KMS-11 (cell line): ENCODE data around the gene DISC1.

Experiments
- H2AFZ ChIP-seq: fragments of 200-600 bp; sonication (generic); 2 replicates; pipeline ENCODE4 v1.6.1; 2016; ENCODE audit warnings: antibody characterized with exemption, mixed run types, low read depth
- H3K27ac ChIP-seq: fragments of 200-600 bp; sonication (generic); 2 replicates; pipeline ENCODE4 v1.6.1; 2016; ENCODE audit warnings: mild to moderate bottlenecking, mixed run types
- H3K27me3 ChIP-seq: fragments of 200-600 bp; sonication (generic); 2 replicates; pipeline ENCODE4 v1.6.1; 2017; ENCODE audit warnings: mild to moderate bottlenecking, low read depth, mixed run types, moderate library complexity; ENCODE audit not compliant: insufficient read depth
- H3K36me3 ChIP-seq: fragments of 200-600 bp; sonication (generic); 2 replicates; pipeline ENCODE4 v1.6.1; 2017; ENCODE audit warnings: mild to moderate bottlenecking, mixed run types; ENCODE audit not compliant: insufficient read depth
- H3K4me1 ChIP-seq: fragments of 200-600 bp; sonication (generic); 2 replicates; pipeline ENCODE4 v1.6.1; 2016; ENCODE audit warnings: mild to moderate bottlenecking, low read depth, mixed run types; ENCODE audit not compliant: poor library complexity, severe bottlenecking
- H3K4me2 ChIP-seq: fragments of 200-600 bp; sonication (generic); 2 replicates; pipeline ENCODE4 v1.7.0; 2016; ENCODE audit warnings: mild to moderate bottlenecking, mixed run types
- H3K4me3 ChIP-seq: fragments of 200-600 bp; sonication (generic); IDR thresholded peaks from 2 replicates; pipeline ENCODE4 v1.6.1; 2017; ENCODE audit warnings: low read depth, low read length, mixed read lengths; ENCODE audit not compliant: insufficient read depth
- H3K79me2 ChIP-seq: fragments of 200-600 bp; sonication (generic); 2 replicates; pipeline ENCODE4 v1.6.1; 2016; ENCODE audit warnings: low read depth, mixed run types; ENCODE audit not compliant: insufficient read depth
- H3K9ac ChIP-seq: fragments of 200-600 bp; sonication (generic); 2 replicates; pipeline ENCODE4 v1.6.1; 2016; ENCODE audit warnings: mild to moderate bottlenecking, mixed run types
- H4K20me1 ChIP-seq: fragments of 200-600 bp; sonication (generic); 2 replicates; pipeline ENCODE4 v1.6.1; 2016; ENCODE audit warnings: mild to moderate bottlenecking, mixed run types; ENCODE audit not compliant: insufficient read depth
- TF ChIP-seq, protein P1 (sequence below): fragments of 200-600 bp; sonication (generic); conservative IDR thresholded peaks from 2 replicates; pipeline ENCODE4 v1.6.1; 2017; ENCODE audit warnings: low read depth, mild to moderate bottlenecking, antibody characterized with exemption, low read length, moderate library complexity, mixed read lengths

Gene DISC1

DNA sequence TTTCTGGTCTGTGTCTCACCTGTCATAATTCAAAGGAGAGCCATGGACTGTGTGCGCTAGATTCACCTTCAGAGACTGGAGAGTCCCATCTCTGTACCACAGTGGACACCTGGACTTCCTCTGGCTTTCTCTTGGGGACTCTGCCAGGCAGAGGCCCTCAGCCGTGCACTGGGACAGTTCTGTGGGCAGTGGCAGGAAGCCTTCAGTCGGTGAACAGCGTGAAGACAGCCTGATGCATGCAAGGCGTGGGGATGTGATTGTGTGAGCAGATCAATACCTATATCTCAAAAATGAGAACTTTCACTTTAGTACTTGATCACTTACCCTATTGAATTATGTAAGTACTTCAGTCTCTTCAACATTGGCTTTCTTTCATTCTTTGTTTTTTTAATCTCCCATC lies 245.3 kb downstream of the DISC1 start:
- no peaks in the 10 kb centered on the region for H3K27me3 ChIP-seq
- TF ChIP-seq, protein P1, sequence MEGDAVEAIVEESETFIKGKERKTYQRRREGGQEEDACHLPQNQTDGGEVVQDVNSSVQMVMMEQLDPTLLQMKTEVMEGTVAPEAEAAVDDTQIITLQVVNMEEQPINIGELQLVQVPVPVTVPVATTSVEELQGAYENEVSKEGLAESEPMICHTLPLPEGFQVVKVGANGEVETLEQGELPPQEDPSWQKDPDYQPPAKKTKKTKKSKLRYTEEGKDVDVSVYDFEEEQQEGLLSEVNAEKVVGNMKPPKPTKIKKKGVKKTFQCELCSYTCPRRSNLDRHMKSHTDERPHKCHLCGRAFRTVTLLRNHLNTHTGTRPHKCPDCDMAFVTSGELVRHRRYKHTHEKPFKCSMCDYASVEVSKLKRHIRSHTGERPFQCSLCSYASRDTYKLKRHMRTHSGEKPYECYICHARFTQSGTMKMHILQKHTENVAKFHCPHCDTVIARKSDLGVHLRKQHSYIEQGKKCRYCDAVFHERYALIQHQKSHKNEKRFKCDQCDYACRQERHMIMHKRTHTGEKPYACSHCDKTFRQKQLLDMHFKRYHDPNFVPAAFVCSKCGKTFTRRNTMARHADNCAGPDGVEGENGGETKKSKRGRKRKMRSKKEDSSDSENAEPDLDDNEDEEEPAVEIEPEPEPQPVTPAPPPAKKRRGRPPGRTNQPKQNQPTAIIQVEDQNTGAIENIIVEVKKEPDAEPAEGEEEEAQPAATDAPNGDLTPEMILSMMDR = no peak
- no peaks in the 10 kb centered on the region for H3K4me1 ChIP-seq
- H2AFZ ChIP-seq = no peak overlapping the region
- no peaks in the 10 kb centered on the region for H3K36me3 ChIP-seq
- H3K9ac ChIP-seq = no peak overlapping the region
- no peak overlapping the region for H3K4me2 ChIP-seq
- no peak overlapping the region for H3K27ac ChIP-seq
- no peaks in the 10 kb centered on the region for H4K20me1 ChIP-seq
- no peak overlapping the region for H3K4me3 ChIP-seq
- H3K79me2 ChIP-seq = no peaks in the 10 kb centered on the region

DNA sequence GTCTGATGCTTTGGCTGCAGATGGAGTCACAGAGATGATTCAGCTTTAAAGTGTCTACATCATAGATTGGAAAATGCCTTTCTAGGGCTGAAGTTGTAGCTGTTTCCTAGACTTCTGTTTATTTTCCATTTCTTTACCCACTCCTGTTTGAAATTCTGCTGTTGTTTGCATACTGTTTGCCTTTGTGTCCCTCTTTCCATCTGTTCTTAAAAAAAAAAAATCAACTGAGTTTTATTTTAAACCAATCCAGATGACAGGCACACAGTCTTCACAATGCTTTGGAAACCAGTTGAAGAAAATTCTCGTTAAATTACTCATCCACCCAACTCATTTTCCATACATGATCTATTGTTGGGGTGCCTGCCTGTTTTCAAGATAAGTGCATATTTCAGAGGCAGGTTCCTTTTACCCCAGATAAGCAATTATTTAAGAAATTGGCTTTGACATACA lies 245.9 kb downstream of the DISC1 start:
- Histone ChIP-seq H3K4me1 (no peaks in the 10 kb centered on the region), H4K20me1 (no peaks in the 10 kb centered on the region), H3K27me3 (no peaks in the 10 kb centered on the region), H3K9ac (no peak overlapping the region), H3K4me2 (no peak overlapping the region), H3K27ac (no peak overlapping the region), H3K36me3 (no peaks in the 10 kb centered on the region), H3K79me2 (no peaks in the 10 kb centered on the region), H2AFZ (no peak overlapping the region), H3K4me3 (no peak overlapping the region)
- TF ChIP-seq, protein P1 = no peak

DNA sequence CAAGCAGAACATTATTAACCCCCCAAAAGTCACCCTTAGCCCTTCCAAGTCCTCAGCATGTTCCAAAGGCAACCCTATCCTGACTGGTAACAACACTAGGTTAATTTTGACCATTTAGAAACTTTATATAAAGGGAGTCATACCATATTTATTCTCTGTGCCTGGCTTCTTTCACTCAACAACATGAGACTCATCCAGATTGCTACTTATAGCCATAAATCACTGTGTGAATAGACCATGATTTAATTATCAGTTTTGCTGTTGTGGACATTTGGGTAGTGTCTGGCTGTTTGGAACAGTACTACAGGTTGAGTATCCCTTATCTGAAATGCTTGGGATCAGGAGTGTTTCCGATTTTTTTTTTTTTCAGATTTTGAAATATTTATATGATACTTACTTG lies 252.1 kb downstream of the DISC1 start:
- Histone ChIP-seq H3K36me3 (no peaks in the 10 kb centered on the region), H3K79me2 (no peaks in the 10 kb centered on the region), H3K4me1 (no peaks in the 10 kb centered on the region), H3K9ac (no peak overlapping the region), H4K20me1 (no peaks in the 10 kb centered on the region), H2AFZ (no peak overlapping the region), H3K4me2 (no peak overlapping the region), H3K4me3 (no peak overlapping the region), H3K27ac (no peak overlapping the region), H3K27me3 (no peaks in the 10 kb centered on the region)
- TF ChIP-seq, protein P1 = no peak

DNA sequence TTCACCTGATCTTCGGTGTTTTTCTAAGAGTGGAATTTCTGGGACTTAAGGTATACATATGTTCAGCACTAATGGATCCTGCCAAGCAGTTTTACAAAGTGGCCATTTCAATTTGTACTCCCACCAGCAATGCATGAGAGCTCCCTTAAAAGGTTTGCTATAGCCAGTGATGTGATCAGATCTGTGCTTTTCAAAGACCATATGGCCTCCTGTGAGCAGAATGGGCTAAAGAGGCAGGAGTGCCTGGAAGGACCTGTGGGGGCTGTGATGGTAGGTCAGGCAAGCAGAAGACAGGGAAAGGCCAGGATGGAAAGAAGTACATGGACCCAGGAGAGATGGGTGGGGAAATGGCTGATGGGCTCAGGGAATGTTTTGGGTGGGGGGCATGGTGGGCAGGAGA lies 252.7 kb downstream of the DISC1 start:
- Histone ChIP-seq H3K9ac (no peak overlapping the region), H2AFZ (no peak overlapping the region), H3K27me3 (no peaks in the 10 kb centered on the region), H3K27ac (no peak overlapping the region), H3K4me2 (no peak overlapping the region), H3K4me3 (no peak overlapping the region), H3K79me2 (no peaks in the 10 kb centered on the region), H3K36me3 (no peaks in the 10 kb centered on the region), H3K4me1 (no peaks in the 10 kb centered on the region), H4K20me1 (no peaks in the 10 kb centered on the region)
- TF ChIP-seq, protein P1 = no peak

DNA sequence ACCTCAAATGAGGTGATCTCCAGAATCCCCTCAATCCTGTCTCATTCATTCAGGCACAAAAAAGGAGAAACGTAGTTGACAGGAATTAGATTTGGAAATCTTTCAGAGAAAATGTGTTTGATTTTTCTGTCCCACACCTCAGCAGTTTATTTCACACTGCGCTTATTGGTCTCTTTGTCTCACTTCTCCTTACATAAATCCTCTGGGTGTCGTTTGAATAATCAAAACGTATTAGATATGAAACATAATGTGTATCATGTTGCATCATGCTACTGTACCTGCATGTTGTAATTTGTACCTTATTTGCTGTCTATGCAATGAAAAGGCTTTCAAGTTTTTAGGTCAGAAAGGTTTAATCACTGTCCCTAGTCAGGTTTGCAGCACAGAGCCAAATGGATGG lies 255.7 kb downstream of the DISC1 start:
- H3K36me3 ChIP-seq = no peaks in the 10 kb centered on the region
- no peaks in the 10 kb centered on the region for H4K20me1 ChIP-seq
- TF ChIP-seq, protein P1 = no peak
- H3K4me2 ChIP-seq = no peak overlapping the region
- H3K27me3 ChIP-seq = no peaks in the 10 kb centered on the region
- no peaks in the 10 kb centered on the region for H3K4me1 ChIP-seq
- no peak overlapping the region for H3K4me3 ChIP-seq
- no peaks in the 10 kb centered on the region for H3K79me2 ChIP-seq
- no peak overlapping the region for H3K27ac ChIP-seq
- H2AFZ ChIP-seq = no peak overlapping the region
- no peak overlapping the region for H3K9ac ChIP-seq
